GM21515 (cell line): ENCODE results near the gene C3orf62.
A peak's percentile ranks its signal among the peaks of the same experiment; 100 is the strongest.

Experiments used
- ATAC-seq: cut with Tn5 transposase; IDR thresholded peaks from one replicate; pipeline ENCODE4 v1.9.1; 2021; ENCODE audit not compliant: unreplicated experiment

C3orf62 gene

GRCh38 chr3:49276475-49277382 is at the start of gene C3orf62:
TSS of gene C3orf62 (minus strand) at chr3:49277232. CDS start at chr3:49276872, 360 bp downstream.
- ATAC-seq = peak; percentile 67

- ATAC-seq = no peak
These were observed 47.7 kb upstream of the C3orf62 start for GRCh38 chr3:49324768-49325167.

- ATAC-seq = no peak
These were observed 39.8 kb upstream of the C3orf62 start for GRCh38 chr3:49316696-49317457.

- no peak for ATAC-seq
These were observed 37.1 kb upstream of the C3orf62 start for GRCh38 chr3:49313896-49314688.

GRCh38 chr3:49311283-49311682 is 34.3 kb upstream of the C3orf62 start:
- no peak for ATAC-seq

GRCh38 chr3:49310677-49311076 is 33.6 kb upstream of the C3orf62 start:
- no peak for ATAC-seq

- ATAC-seq = no peak
These were observed 28.6 kb upstream of the C3orf62 start for GRCh38 chr3:49305608-49306007.

GRCh38 chr3:49302613-49303012 is 25.6 kb upstream of the C3orf62 start:
- ATAC-seq = no peak

- no peak for ATAC-seq
These were observed 23.6 kb upstream of the C3orf62 start for GRCh38 chr3:49300595-49300994.

GRCh38 chr3:49298511-49298910 is 21.5 kb upstream of the C3orf62 start:
- ATAC-seq = no peak

- ATAC-seq = no peak
These were observed 19.9 kb upstream of the C3orf62 start for GRCh38 chr3:49296781-49297411.

GRCh38 chr3:49295489-49296058 is 18.5 kb upstream of the C3orf62 start:
- no peak for ATAC-seq

GRCh38 chr3:49294343-49294742 is 17.3 kb upstream of the C3orf62 start:
- ATAC-seq = no peak

- no peak for ATAC-seq
These were observed 7.0 kb upstream of the C3orf62 start for GRCh38 chr3:49283997-49284396.

- no peak for ATAC-seq
These were observed 2.3 kb upstream of the C3orf62 start for GRCh38 chr3:49279376-49279775.

GRCh38 chr3:49278548-49278947 is 1.5 kb upstream of the C3orf62 start:
- no peak for ATAC-seq

GRCh38 chr3:49277383-49277775 is 347 bp upstream of the C3orf62 start:
- no peak for ATAC-seq

GRCh38 chr3:49273825-49274532 is 3.1 kb downstream of the C3orf62 start:
- no peak for ATAC-seq

GRCh38 chr3:49271047-49271446 is 6.0 kb downstream of the C3orf62 start:
- ATAC-seq = no peak

GRCh38 chr3:49270156-49270500 is 6.9 kb downstream of the C3orf62 start:
- ATAC-seq = no peak
